Activated effector memory CD4-positive, alpha-beta T cell treated with Interleukin-2 at 50 U/mL for 16 hours (primary cell): ENCODE measurements around the gene SRXN1.

Experiments used
- DNase-seq: peaks from one replicate; pipeline ENCODE4 v3.0.0-alpha.2; 2020

Gene SRXN1

GRCh38 chr20:675033-675452 lies 22.0 kb upstream of the SRXN1 start:
- no peak for DNase-seq

GRCh38 chr20:673603-674001 lies 20.6 kb upstream of the SRXN1 start:
- no peak for DNase-seq

DNA sequence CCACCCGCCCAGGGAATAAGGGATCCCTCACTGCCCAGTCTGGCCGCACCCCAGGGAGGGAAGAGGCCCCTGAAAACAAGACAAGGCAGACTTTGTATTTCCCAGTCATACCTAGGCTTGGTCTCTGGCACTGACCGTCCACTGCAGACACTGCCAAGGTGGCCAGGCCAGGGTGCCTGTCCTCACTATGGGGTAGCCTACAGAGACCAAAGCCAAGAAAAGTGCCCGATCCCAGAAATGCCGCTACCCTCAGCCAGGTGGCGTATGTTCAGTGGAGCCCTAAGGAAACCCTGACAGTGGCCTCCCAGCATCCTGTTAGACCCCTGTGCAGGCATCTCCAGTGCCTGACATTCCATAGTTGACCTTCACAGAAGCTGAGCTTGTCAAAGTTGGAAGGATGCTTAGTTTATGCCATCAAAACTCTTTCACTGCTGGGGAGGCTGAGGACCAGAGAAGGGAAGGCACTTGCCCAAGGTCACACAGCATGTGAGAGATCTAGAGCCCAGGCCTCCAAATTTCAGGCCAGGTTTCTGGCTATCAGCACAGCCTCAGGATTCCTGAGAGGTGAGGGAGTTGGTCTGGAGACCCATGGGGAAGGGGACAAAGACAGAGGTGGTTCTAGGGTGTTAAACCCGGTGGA lies 20.1 kb upstream of the SRXN1 start:
- no peak for DNase-seq

DNA sequence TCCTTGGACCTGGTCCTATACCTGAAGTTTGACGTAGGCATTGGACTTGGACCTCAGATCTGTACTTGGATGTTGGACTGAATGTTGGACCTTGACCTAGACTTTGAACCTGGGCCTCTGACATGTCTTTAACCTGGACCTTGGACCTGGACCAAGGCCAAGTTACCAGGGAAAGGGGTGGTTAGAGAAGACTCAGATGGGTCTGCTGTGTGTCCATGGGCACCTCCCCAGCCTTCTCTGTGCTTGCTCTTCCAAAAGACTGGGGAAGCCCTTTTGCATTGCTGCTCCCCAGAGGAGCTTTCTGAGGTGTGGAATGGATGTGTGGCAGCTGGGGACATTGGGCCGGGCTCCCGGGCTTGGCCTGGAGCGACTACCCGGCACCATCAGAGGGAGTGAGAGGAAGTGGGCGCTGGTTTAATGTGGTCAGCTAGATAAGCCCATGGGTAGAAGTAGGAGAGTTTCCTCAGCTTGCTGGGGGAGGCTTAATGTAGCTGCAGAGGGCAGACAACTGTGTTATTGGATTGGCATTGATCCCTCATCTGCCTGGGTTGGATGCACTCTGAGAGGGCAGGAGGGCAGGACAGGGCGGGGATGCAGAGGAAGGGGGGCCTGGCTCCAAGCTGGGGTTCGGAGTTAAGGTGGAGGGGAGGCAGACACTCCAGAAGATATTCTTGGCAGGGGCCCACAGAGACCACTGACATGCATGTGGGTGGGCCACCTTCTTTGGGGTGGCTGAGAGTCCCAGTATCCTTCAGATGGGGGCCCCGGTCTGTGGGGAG lies 18.4 kb upstream of the SRXN1 start:
- no peak for DNase-seq

GRCh38 chr20:669573-669972 lies 16.6 kb upstream of the SRXN1 start:
- DNase-seq, result no peak

DNA sequence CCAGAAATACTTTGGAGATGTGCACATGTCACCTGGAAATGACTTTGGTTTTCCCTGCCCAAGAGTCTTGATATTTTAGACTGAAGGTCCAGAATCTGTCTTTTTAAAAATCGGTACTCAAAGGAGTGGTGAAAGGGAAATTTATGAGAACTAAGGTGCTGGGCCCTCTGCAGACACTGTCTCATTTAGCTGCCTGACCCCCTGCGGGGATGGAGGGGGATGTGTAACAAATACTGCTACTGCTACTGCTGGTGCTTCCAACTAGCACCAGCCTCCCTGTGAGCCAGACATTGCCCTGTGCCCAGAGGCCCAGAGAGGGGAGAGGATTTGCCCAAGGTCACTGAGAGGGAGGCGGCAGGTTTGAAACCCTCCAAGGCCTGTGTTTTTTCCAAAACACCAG lies 15.6 kb upstream of the SRXN1 start:
- no peak for DNase-seq

DNA sequence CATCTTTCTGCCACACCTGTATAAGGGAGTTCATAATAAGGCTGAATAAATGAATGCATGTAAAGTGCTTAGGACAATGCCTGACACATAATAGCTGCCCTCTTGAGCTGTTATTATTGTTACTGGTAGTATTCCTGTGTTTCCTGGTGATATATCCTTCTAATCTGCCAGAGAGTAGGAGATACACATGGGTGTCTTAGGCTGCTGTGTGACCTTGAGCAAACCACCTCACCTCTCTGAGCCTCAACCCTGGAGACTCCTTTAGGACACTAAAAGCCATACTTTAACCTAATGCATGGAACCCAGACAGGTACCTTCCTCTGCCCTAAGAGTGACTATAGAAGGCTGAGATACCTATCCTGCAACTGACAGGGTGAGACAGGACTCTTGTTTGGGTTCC lies 15.1 kb upstream of the SRXN1 start:
- no peak for DNase-seq

- peak; percentile 42 for DNase-seq
These were observed 14.5 kb upstream of the SRXN1 start for GRCh38 chr20:667351-668034.

GRCh38 chr20:666877-667276 lies 13.9 kb upstream of the SRXN1 start:
- DNase-seq, result no peak

GRCh38 chr20:665276-665675 lies 12.3 kb upstream of the SRXN1 start:
- DNase-seq, result no peak

DNA sequence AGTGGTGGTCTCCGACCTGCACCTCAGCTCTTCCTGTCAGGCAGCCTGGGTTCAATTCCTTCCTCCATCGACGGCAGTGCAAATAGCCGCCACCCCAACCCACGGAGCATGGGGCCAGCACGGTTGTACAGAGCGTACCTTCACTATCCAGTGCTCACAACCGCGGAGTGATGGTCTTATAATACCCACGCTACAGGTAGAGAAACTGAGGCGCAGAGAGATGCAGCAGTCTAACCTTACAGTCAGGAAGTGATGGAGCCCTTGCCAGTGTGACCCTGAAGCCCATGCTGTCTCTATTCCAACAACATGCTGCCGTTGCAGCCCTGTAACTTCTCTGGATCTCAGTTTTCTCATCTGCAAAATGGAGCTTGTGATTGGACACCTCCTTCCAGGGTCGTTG lies 11.6 kb upstream of the SRXN1 start:
- DNase-seq, result no peak

GRCh38 chr20:664151-664550 lies 11.2 kb upstream of the SRXN1 start:
- no peak for DNase-seq

GRCh38 chr20:663315-664090 lies 10.5 kb upstream of the SRXN1 start:
- DNase-seq, result no peak

DNA sequence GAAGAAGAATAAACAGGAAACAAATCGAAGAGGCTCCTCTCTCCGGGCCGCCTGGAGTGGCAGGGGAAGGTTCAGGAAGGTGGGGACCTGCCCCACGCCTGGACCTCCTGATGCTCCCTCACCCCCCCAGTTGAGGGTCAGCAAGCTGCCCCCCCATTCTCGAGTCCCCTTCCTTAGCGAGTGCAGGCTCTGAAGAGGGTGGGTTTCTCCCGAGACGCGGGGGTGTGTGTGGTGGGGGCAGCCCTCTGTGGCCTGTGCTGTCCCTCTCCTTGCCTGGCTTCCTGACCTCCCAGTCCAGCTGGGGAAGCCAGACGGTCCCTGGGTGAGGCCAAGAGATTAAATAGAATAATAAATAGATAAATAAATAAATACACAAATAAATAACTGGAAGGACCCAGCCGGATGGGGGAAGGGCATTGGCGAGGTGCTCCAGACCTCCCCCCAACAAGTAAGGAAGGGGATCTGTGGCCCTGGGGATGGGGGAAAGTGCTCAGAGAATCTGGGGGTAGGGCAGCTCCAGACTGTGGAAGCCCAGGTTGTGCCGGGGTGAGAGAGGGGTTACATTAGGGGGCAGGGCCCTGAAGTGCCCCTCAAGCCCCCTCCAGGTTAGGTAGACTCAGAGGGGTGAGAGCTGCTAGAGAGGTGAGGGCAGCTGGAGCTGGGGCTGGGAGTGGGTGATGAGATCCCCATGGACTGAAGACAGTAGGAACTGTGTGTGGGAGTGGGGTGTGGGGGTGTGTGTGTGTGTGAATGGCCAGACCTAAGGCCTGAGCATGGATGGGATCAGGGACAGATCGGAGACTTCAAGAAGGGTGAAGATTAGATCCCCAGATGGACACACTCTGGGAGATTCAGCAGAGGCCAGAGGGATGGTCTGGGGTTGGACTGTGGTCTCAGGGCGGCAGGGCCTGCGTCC lies 9.5 kb upstream of the SRXN1 start:
- no peak for DNase-seq

GRCh38 chr20:661474-662270 lies 8.7 kb upstream of the SRXN1 start:
- no peak for DNase-seq

GRCh38 chr20:658731-659291 lies 5.8 kb upstream of the SRXN1 start:
- no peak for DNase-seq

DNA sequence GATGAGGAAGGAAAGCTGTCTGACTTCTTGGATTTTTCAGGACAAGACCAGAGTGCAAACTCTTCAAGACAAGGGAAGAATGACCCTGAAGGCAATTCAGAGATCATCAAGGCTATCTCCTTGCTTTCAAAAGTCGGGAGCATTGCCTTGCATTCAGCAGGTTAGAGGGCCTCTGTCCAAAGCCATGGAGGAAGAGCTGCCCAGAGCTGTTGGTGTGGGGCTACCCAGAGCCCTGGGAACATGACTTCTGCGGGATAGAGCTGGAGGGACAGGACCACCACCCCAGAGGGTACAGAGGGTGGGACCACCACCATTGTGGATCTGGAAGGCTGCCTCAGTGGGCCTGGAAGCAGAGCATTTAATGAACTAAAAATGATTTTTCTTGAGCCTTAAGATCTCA lies 5.2 kb upstream of the SRXN1 start:
- DNase-seq, result no peak

DNA sequence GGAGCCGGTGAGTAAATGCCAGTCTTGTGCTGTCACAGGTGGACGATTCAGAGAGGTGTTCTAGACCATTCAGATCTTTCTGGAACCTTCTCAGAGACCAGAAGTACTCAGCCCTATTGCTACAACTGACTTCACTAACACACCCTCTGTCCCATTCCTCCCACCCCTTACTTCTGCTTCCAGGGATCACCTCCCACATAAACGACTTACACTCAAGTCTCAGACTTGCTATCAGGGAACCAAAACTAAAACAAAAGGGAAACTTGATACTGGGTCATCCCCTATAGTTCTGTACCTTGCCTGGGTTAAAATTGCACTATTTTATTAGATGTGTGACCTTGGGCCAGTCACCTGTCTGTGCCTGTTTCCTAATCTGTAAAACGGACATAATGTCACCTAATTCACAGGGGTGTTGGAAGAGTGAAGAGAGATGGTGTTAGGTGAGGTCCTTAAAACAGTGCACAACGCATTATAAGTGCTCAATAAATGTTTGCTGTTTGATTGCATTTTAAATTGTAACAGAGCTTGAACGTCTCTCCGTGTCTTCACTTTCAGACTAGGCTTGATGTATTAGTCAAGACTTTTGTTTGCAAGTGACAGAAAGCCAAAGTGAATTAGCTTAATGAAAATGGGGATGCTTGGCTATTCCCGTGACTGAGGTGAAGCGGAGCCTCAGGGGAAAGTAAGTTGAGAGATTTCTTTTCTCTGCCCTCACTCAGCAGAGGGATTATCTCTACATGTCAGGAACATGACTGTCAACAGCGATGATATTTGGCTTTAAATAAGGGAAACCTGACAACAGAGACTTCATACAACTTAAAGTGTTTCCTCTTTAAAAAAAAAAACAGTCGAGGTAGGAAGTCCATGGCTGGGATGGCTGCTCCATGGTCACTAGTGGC lies 3.0 kb upstream of the SRXN1 start:
- no peak for DNase-seq

GRCh38 chr20:654417-654750 lies 1.4 kb upstream of the SRXN1 start:
- no peak for DNase-seq
